ENCODE results near the gene EEF2KMT.
"Not testable (repeated sequence)": the region's sequence is repeated elsewhere in the genome, so short reads cannot be mapped to it uniquely, and the experiment has no call there.

The EEF2KMT gene

GRCh38 chr16:5095145-5095830 is 2.3 kb downstream of the EEF2KMT start:
- not testable (repeated sequence) for DNase-seq (ENCODE audit: low read depth in 2 of 2)

- not testable (repeated sequence) for DNase-seq (ENCODE audit: low read depth in 2 of 2)
Observed at GRCh38 chr16:5093746-5094145, 3.8 kb downstream of the EEF2KMT start.

GRCh38 chr16:5093081-5093480 is 4.5 kb downstream of the EEF2KMT start:
- DNase-seq (ENCODE audit: low read depth in 2 of 2) = not testable (repeated sequence)

GRCh38 chr16:5090592-5090991 is 7.0 kb downstream of the EEF2KMT start:
- not testable (repeated sequence) for DNase-seq (ENCODE audit: low read depth in 2 of 2)

DNA sequence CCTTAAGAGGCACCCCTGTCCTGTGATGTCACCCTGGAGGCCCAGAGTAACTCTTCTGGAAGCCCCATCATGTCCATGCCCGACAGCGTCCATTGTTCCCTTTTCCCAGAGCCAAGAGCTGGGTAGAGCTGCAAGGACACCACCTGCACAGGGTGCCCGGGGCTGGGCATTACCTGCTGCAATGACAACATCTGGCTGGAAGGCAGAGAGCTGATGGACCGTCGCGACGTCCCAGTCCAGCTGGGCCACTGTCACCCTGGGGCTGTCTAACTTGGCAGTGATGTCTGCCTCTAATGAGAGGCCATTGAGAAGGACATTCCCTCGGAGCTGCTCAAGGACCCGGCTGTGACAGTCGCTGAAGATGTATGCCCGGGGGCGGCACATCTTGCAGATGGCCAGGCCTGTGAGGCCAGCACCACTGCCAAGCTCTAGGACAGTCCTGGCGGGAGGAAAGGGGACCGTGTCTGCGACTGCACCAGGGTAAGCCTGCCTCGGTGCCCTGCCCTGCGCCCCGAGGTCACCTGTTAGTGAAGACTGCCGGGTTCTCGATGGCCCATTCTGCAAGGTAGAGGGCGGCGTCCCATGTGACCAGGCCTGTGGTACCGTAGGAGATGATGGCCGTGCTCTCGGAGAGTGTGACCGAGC is 7.6 kb downstream of the EEF2KMT start:
- DNase-seq (ENCODE audit: low read depth in 2 of 2) = not testable (repeated sequence)

DNA sequence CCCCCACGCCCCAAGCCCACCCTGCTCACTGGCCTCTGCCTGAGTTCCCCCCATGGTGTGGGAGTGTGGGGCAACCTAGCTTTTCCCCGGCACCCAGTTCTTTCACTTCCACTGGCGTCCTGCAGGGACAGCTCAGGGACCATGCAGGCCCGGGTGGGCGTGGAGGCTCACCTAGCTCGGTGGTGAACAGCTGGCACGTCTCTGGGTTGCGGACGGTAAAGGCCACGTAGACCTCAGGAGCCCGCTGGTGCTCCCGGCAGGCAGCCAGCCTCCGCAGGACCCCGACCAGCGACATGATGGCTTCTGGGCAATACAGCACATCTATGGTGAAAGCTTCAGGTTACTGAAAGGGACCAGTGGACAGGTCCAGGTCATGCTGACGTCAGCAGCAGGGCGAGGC is 8.7 kb downstream of the EEF2KMT start:
- DNase-seq (ENCODE audit: low read depth in 2 of 2) = not testable (repeated sequence)

GRCh38 chr16:5088086-5088790 is 9.4 kb downstream of the EEF2KMT start:
- DNase-seq (ENCODE audit: low read depth in 2 of 2) = not testable (repeated sequence)

GRCh38 chr16:5085716-5086115 is 11.9 kb downstream of the EEF2KMT start:
- DNase-seq (ENCODE audit: low read depth in 2 of 2) = not testable (repeated sequence)

DNA sequence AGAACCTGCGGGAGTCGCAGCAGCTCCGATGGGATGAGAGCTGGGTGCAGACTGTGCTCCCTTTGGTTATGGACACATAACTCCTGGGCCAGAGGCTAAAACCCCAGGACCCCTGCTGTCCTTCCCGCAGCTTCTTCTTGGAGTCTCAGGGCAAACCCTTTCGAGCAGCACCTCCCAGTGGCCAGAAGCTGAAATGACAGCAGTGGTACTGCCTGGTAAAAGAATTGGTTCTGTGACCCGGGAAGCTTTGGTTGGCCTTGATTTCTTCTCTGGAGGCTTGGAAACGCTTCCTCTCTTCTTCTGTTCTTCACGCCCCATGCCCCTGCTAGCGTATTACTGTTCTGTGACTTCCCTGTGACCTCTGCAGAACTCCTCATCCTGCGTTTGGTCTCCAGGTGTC is 12.8 kb downstream of the EEF2KMT start:
- not testable (repeated sequence) for DNase-seq (ENCODE audit: low read depth in 2 of 2)

DNA sequence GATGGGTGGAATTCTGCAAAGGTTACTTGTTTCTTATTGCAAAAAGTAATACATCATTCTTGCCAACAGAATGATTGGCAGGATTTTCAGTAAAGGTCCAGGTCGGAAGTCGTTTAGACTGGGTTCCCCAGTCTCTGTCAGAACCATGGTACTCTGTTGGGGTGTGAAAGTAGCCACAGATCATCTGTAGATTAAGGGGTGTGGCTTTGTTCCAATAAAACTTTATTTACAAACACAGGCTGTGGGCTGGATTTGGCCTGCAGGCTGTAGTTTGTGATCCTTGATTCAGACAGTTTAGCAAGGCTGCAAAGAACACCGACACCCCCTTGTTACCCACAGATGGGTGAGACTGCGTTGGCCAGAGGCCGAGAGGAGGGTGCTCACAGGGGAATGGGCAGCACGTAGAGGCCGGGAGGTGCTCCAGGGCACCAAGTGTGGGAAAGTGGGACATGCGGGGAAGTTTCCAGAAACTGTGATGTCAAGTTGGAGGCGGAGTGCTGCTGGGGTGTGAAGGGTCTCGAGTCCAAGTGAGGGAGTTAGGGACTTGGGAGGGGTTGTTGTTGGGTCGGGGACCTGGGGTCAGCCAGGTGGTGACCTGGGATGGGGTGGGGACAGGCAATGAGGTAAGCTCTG is 13.4 kb downstream of the EEF2KMT start:
- not testable (repeated sequence) for DNase-seq (ENCODE audit: low read depth in 2 of 2)

DNA sequence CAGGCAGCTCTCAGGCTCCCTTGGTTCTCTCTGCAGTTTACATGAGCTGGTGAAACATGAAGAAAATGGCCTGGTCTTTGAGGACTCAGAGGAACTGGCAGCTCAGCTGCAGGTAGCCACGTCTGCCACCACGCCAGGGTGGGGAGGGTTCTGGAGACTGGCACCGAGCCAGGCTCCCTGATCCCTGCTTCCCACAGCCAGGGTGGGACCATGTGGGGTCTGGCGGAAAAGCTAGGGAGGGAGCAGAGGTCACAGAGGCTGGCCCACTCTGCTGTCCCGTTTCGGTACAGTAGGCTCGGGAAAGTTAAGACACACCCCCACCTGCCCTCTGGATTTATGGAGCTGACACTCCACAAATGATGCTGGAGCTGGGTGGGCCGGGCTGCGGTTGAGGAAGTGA is 13.9 kb downstream of the EEF2KMT start:
- not testable (repeated sequence) for DNase-seq (ENCODE audit: low read depth in 2 of 2)

- DNase-seq (ENCODE audit: low read depth in 2 of 2) = not testable (repeated sequence)
Observed at GRCh38 chr16:5080996-5081395, 16.6 kb downstream of the EEF2KMT start.

GRCh38 chr16:5080461-5080860 is 17.1 kb downstream of the EEF2KMT start:
- not testable (repeated sequence) for DNase-seq (ENCODE audit: low read depth in 2 of 2)

DNA sequence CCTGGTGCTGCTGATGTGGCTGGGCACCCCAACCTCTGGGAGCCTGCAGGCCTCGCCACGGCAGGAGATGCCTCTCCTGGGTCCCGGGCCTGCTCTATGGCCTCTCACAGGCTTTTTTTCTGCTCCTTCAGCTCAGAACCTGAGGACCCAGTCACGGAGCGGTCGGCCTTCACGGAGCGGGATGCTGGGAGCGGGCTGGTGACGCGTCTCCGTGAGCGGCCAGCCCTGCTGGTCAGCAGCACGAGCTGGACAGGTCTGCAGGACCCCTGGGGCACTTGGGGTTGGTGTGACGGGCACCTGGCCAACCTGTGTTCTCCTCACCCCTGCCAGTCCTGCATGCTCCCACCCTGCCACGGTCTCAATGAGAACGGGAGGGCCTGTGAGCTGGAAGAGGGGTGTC is 19.0 kb downstream of the EEF2KMT start:
- DNase-seq (ENCODE audit: low read depth in 2 of 2) = no peak

GRCh38 chr16:5077304-5077703 is 20.3 kb downstream of the EEF2KMT start:
- DNase-seq (ENCODE audit: low read depth in 2 of 2) = no peak

GRCh38 chr16:5075637-5076036 is 22.0 kb downstream of the EEF2KMT start:
- DNase-seq (ENCODE audit: low read depth in 2 of 2) = no peak

DNA sequence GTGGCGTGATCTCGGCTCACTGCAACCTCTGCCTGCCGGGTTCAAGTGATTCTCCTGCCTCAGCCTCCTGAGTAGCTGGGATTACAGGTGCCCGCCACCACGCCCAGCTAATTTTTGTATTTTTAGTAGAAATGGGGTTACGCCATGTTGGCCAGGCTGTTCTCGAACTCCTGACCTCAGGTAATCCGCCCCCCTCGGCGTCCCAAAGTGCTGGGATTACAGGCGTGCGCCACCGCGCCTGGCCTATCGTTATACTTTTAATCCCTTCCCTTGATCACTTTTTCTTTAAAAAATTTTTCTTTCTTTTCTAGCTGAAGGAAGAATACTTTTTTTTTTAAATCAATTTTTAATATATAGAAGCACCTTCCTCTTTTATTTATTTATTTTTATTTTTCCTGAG is 23.8 kb downstream of the EEF2KMT start:
- not testable (repeated sequence) for DNase-seq (ENCODE audit: low read depth in 2 of 2)

- no peak for DNase-seq (ENCODE audit: low read depth in 2 of 2)
Observed at GRCh38 chr16:5073279-5073629, 24.3 kb downstream of the EEF2KMT start.

- no peak for DNase-seq (ENCODE audit: low read depth in 2 of 2)
Observed at GRCh38 chr16:5072334-5073278, 25.0 kb downstream of the EEF2KMT start.

- DNase-seq (ENCODE audit: low read depth in 2 of 2) = peak; percentile 79
Observed at GRCh38 chr16:5071681-5072333, 25.8 kb downstream of the EEF2KMT start, which contains the start of gene ALG1. Gene ALG1, plus strand, starts transcription at chr16:5071843. Its CDS starts 7 bp downstream, at chr16:5071850.

- DNase-seq (ENCODE audit: low read depth in 2 of 2) = no peak
Observed at GRCh38 chr16:5071341-5071680, 26.3 kb downstream of the EEF2KMT start.
